IPS-18c (cell line): ENCODE results near the gene CSN3.

ENCODE experiments used
- H3K4me3 ChIP-seq: 2 replicates; pipeline ENCODE4 v1.7.0; 2013; ENCODE audit warnings: low read depth, mild to moderate bottlenecking, low read length, moderate library complexity; ENCODE audit not compliant: insufficient read depth
- H3K9me3 ChIP-seq: one replicate; pipeline ENCODE4 v1.6.1; 2013; ENCODE audit warnings: mild to moderate bottlenecking, low read length, moderate library complexity; ENCODE audit not compliant: control insufficient read depth, insufficient read depth

Gene CSN3

DNA sequence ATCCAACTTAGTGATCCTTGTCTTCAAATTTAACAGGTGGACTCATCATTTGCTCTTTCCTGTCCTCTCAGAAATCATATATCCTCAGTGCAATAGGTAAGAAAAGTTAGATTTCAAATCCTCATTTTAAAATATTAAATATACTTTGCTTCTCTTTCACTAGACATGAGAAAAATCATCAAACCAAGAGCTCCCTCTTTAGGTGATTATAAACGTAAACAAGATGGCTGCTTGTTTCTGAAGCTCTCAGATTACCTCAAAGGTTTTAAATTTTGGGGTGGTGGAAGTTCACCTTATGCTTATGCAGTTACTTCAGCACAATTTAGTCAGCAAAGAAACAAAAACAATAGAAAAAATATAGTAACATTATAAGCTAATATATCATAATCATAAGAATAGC is 27.3 kb downstream of the CSN3 start:
- Histone ChIP-seq H3K9me3 (no peaks in the 10 kb centered on the region), H3K4me3 (no peak overlapping the region)

DNA sequence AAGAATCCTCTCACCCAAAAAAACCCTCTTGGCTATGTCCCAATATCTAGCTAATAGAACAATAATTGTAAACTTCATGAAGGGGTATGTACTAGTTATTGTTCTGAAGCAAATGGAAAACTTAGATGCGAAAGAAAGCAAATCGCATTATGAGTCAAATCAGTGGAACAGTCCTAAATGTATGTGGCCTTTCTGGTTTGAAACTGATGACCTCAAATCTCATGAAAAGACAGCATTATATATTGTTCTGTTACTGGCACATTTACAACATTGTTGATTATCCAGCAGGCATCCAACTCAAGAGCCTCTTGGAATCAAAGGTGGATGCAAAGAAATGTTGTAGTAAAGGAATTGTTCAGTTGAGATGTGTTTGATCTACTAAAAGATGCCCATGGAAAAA is 34.7 kb downstream of the CSN3 start:
- H3K4me3 ChIP-seq = no peak overlapping the region
- no peaks in the 10 kb centered on the region for H3K9me3 ChIP-seq

DNA sequence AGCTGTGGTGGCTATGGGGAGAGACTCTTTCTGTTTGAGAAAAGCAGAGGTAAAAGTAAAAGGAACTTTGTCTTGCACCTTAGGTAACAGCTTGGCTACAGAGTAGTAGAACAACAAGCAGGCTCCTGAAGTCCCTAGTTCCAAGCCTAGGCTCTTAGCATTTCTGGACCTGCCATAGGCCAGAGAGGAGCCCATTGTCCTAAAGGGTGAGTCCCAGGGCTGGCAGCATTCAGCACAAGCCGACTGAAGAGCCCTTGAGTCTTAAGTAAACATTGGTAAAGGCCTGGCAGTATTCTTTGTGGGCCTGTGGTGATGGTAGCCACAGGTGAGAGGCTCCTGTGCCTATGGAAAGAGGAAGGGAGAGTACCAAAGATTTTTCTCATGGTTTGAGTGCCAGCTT is 38.2 kb downstream of the CSN3 start:
- Histone ChIP-seq H3K9me3 (peaks cover 2% of the 10 kb centered on the region), H3K4me3 (no peak overlapping the region)

DNA sequence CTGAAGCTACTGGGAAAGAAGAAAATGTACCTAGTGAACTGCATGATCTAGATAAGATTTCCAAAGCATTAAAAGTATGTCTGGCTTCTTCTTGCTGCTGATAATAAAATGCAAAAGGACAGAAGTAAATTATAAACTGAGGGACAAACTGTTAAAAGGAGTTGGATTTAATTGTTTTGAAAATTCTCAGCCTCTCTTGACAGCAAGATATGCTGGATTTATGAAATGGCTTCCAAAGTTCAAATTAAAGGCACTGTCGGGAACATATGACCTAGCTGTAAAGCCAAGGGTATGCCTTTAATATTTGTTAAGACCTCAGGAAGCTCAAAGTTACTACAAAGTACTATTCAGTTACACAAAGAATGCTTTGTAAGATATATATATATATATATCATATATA is 46.3 kb downstream of the CSN3 start:
- Histone ChIP-seq H3K4me3 (no peak overlapping the region), H3K9me3 (peaks cover 2% of the 10 kb centered on the region)

DNA sequence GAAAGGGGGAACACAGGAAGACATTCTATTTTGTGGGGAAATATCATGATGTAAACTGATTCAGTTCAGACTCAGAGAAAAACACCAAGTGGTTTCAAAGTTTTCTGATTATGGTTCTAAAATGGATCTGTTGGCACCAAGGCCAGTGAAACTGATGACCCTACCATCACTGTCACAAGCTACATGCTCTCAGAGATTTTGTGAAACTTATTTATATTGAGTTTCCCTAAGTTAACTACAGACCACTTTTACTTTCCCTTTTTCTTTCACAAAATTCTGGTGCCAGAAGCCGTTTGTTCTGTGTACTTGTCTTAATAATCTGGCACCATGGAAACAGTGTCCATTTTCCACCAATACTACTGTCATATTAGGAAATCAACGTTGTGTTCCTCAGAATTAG is 48.9 kb downstream of the CSN3 start:
- Histone ChIP-seq H3K9me3 (no peaks in the 10 kb centered on the region), H3K4me3 (no peak overlapping the region)

DNA sequence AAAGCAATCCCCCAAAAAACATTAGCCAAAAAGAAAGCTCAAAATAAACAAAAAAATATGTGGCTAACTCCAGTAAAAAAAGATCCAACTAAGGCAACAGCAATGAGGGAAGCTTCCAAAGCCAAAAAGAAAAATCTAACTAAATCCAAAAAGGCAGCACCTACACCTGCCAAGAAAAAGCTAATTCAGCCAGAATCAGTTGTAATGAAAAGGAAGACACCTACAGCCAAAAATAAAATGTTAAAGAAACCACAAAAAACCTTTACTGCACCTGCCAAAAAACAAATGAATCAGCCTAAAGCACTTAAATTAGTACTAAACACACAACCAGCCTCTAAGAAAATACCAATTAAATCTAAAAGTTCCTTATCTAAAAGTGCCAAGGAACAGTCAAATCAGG is 55.2 kb downstream of the CSN3 start:
- Histone ChIP-seq H3K9me3 (peaks cover 3% of the 10 kb centered on the region), H3K4me3 (no peak overlapping the region)

DNA sequence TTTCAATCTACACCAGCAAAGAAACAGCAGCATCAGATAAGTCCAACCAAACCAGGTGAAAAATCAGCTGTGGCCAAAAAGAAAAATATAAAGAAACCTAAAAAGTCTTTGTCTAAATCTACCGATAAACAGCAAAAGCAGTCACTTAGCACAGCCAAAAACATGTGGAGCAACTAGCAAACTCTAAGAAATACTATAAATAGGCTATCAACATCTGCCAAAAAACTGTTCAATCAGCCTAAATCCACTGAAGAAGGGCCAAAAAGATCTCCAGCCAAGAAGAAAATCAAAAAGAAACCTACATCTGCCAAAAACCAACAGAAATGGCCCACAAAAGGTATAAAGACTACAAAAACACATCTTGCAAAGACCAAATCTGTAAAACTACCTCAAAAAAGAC is 55.7 kb downstream of the CSN3 start:
- no peak overlapping the region for H3K4me3 ChIP-seq
- H3K9me3 ChIP-seq = peaks cover 3% of the 10 kb centered on the region

DNA sequence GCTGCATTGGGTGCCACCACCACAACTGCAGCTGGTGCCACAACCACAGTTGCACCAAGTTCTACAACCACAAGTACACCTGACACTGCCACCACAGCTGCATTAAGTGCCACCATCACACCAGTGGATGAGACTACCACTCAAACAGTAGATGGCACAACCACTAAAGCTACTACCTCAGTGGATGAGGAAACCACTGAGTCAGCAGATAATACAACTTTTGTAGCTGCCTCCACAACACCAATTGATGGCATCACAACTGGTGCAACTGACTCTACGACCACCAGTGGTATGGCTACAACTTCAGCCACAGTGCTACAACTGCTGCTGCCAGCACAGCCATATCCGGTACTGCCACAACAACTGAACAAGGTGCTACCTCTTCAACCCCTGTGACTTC is 57.2 kb downstream of the CSN3 start:
- Histone ChIP-seq H3K9me3 (peaks cover 3% of the 10 kb centered on the region), H3K4me3 (no peak overlapping the region)

DNA sequence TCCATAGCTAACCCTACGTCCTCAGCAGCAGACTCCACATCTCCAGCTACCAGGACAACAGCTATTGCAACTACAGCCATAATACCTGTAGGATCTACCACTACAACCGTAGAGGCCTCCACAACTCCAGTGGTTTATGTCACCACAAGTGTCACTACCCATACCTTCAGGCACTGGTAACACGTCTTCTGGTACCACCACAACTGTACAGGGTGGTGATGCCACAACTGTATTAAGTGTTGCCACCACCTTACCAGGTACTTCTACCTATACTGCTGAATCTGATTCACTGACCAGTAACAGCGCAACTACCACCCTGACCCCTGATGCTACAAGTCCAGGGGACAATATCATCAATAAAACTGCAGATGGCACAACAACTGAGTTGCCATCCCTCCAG is 57.8 kb downstream of the CSN3 start:
- Histone ChIP-seq H3K9me3 (peaks cover 3% of the 10 kb centered on the region), H3K4me3 (no peak overlapping the region)
